T-helper 2 cell treated with Interferon-gamma antibody and Interleukin-4, amounts not matched to agents 5 μg/mL and 100 μg/mL, for 36 hours (primary cell): Measurements from ENCODE around the gene URAD.
"Not testable (repeated sequence)": the region's sequence is repeated elsewhere in the genome, so short reads cannot be mapped to it uniquely, and the experiment has no call there.

ENCODE experiments used
- DNase-seq: peaks from one replicate; pipeline ENCODE4 v3.0.0; 2021; ENCODE audit warnings: low spot score
- H3K27ac Mint-ChIP-seq: one replicate; pipeline ENCODE4 v1.8.0; 2021; ENCODE audit warnings: mild to moderate bottlenecking, mixed read lengths
- H3K27me3 Mint-ChIP-seq: one replicate; pipeline ENCODE4 v1.8.0; 2021; ENCODE audit warnings: low read depth, mixed read lengths
- H3K36me3 Mint-ChIP-seq: one replicate; pipeline ENCODE4 v1.8.0; 2021; ENCODE audit warnings: low read depth, mixed read lengths
- H3K4me1 Mint-ChIP-seq: one replicate; pipeline ENCODE4 v1.8.0; 2021; ENCODE audit warnings: low read depth, mixed read lengths
- H3K4me3 Mint-ChIP-seq: one replicate; pipeline ENCODE4 v1.8.0; 2022; ENCODE audit warnings: mild to moderate bottlenecking, moderate library complexity, mixed read lengths
- H3K9me3 Mint-ChIP-seq: one replicate; pipeline ENCODE4 v1.8.0; 2021; ENCODE audit warnings: mixed read lengths

The URAD gene

GRCh38 chr13:27970382-27971235 lies 17.9 kb downstream of the URAD start:
- H3K4me3 Mint-ChIP-seq: no peak overlapping the region
- peaks cover 2% of the 10 kb centered on the region for H3K36me3 Mint-ChIP-seq
- peaks cover 7% of the 10 kb centered on the region for H3K4me1 Mint-ChIP-seq
- peaks cover 86% of the 10 kb centered on the region for H3K27me3 Mint-ChIP-seq
- DNase-seq: no peak
- no peaks in the 10 kb centered on the region for H3K9me3 Mint-ChIP-seq
- H3K27ac Mint-ChIP-seq: no peak overlapping the region

- Mint-ChIP-seq H3K9me3 (no peaks in the 10 kb centered on the region), H3K27ac (no peak overlapping the region), H3K4me3 (no peak overlapping the region), H3K27me3 (peaks cover 86% of the 10 kb centered on the region), H3K36me3 (peaks cover 2% of the 10 kb centered on the region), H3K4me1 (peaks cover 1% of the 10 kb centered on the region)
- DNase-seq: no peak
These were observed 18.6 kb downstream of the URAD start for GRCh38 chr13:27969866-27970229.

- H3K27ac Mint-ChIP-seq: peak within 1 kb of the TSS; percentile 72
- no peak for DNase-seq
- no peaks in the 10 kb centered on the region for H3K9me3 Mint-ChIP-seq
- H3K27me3 Mint-ChIP-seq: peaks cover 85% of the 10 kb centered on the region
- no peak within 1 kb of the TSS for H3K4me3 Mint-ChIP-seq
- H3K4me1 Mint-ChIP-seq: peaks cover 1% of the 10 kb centered on the region
- peaks cover 2% of the 10 kb centered on the region for H3K36me3 Mint-ChIP-seq
These were observed 19.2 kb downstream of the URAD start, which contains the start of gene CDX2 for GRCh38 chr13:27969082-27969865. CDX2 (minus strand) TSS chr13:27969315; CDS start chr13:27969006, 309 bp downstream.

GRCh38 chr13:27968316-27969081 lies 20.0 kb downstream of the URAD start:
- Mint-ChIP-seq H3K4me1 (peaks cover 1% of the 10 kb centered on the region), H3K9me3 (no peaks in the 10 kb centered on the region), H3K36me3 (peaks cover 2% of the 10 kb centered on the region), H3K27me3 (peaks cover 82% of the 10 kb centered on the region), H3K4me3 (no peak overlapping the region), H3K27ac (no peak overlapping the region)
- DNase-seq: no peak

GRCh38 chr13:27967736-27968315 lies 20.7 kb downstream of the URAD start:
- H3K9me3 Mint-ChIP-seq: no peaks in the 10 kb centered on the region
- peaks cover 2% of the 10 kb centered on the region for H3K36me3 Mint-ChIP-seq
- DNase-seq: no peak
- H3K27me3 Mint-ChIP-seq: peaks cover 80% of the 10 kb centered on the region
- peak overlapping the region; percentile 34 for H3K4me3 Mint-ChIP-seq
- peaks cover 1% of the 10 kb centered on the region for H3K4me1 Mint-ChIP-seq
- H3K27ac Mint-ChIP-seq: peak overlapping the region; percentile 60

- Mint-ChIP-seq H3K4me3 (no peak overlapping the region), H3K27ac (peak overlapping the region; percentile 52), H3K9me3 (no peaks in the 10 kb centered on the region), H3K27me3 (peaks cover 79% of the 10 kb centered on the region), H3K4me1 (peaks cover 1% of the 10 kb centered on the region), H3K36me3 (peaks cover 2% of the 10 kb centered on the region)
- DNase-seq: no peak
These were observed 21.2 kb downstream of the URAD start for GRCh38 chr13:27967203-27967735.

GRCh38 chr13:27966641-27967202 lies 21.8 kb downstream of the URAD start:
- H3K9me3 Mint-ChIP-seq: no peaks in the 10 kb centered on the region
- peaks cover 1% of the 10 kb centered on the region for H3K4me1 Mint-ChIP-seq
- H3K27me3 Mint-ChIP-seq: peaks cover 80% of the 10 kb centered on the region
- DNase-seq: no peak
- no peak overlapping the region for H3K4me3 Mint-ChIP-seq
- H3K27ac Mint-ChIP-seq: no peak overlapping the region
- peaks cover 2% of the 10 kb centered on the region for H3K36me3 Mint-ChIP-seq

- DNase-seq: no peak
- no peaks in the 10 kb centered on the region for H3K9me3 Mint-ChIP-seq
- H3K4me1 Mint-ChIP-seq: peaks cover 1% of the 10 kb centered on the region
- H3K36me3 Mint-ChIP-seq: peaks cover 2% of the 10 kb centered on the region
- H3K4me3 Mint-ChIP-seq: no peak overlapping the region
- peaks cover 80% of the 10 kb centered on the region for H3K27me3 Mint-ChIP-seq
- H3K27ac Mint-ChIP-seq: no peak overlapping the region
These were observed 22.5 kb downstream of the URAD start for GRCh38 chr13:27965740-27966640.

- Mint-ChIP-seq H3K27ac (no peak overlapping the region), H3K27me3 (peaks cover 79% of the 10 kb centered on the region), H3K9me3 (no peaks in the 10 kb centered on the region), H3K4me3 (no peak overlapping the region), H3K4me1 (peaks cover 1% of the 10 kb centered on the region), H3K36me3 (peaks cover 2% of the 10 kb centered on the region)
- no peak for DNase-seq
These were observed 23.2 kb downstream of the URAD start for GRCh38 chr13:27965343-27965739.

GRCh38 chr13:27964741-27965323 lies 23.7 kb downstream of the URAD start:
- no peak overlapping the region for H3K27ac Mint-ChIP-seq
- no peak for DNase-seq
- peaks cover 2% of the 10 kb centered on the region for H3K36me3 Mint-ChIP-seq
- H3K4me3 Mint-ChIP-seq: no peak overlapping the region
- H3K4me1 Mint-ChIP-seq: peaks cover 5% of the 10 kb centered on the region
- peaks cover 79% of the 10 kb centered on the region for H3K27me3 Mint-ChIP-seq
- H3K9me3 Mint-ChIP-seq: no peaks in the 10 kb centered on the region

- not testable (repeated sequence) for DNase-seq, H3K36me3 Mint-ChIP-seq, H3K9me3 Mint-ChIP-seq, H3K27ac Mint-ChIP-seq, H3K4me3 Mint-ChIP-seq, H3K4me1 Mint-ChIP-seq
- peaks cover 79% of the 10 kb centered on the region for H3K27me3 Mint-ChIP-seq
These were observed 24.3 kb downstream of the URAD start for GRCh38 chr13:27964206-27964605.

GRCh38 chr13:27963491-27963890 lies 25.0 kb downstream of the URAD start:
- no peak overlapping the region for H3K4me3 Mint-ChIP-seq
- no peak overlapping the region for H3K27ac Mint-ChIP-seq
- no peak for DNase-seq
- H3K9me3 Mint-ChIP-seq: no peaks in the 10 kb centered on the region
- H3K27me3 Mint-ChIP-seq: peaks cover 83% of the 10 kb centered on the region
- no peaks in the 10 kb centered on the region for H3K36me3 Mint-ChIP-seq
- peaks cover 5% of the 10 kb centered on the region for H3K4me1 Mint-ChIP-seq
